ENCODE results near the gene DMRT1.

DNA sequence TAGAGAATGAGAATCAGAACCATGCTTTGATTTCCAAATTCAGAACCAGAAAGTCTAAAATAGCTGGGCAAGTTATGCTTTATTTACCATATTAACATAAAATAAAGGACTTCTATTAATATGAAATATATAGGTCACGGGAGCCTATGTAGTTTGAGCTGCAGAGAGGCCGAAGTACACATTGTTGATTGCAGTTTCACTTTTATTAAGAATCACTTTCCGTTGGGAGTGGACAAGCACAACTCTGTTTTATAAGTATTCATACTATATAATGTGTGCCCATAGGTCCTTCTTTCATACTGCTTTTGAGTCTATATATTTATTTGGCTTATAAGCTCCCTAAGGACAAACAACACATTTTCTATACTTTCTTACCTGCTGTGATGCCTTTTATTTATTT, 76.2 kb downstream of the DMRT1 start:
- no peak for TF ChIP-seq POLR2A (IDR thresholded peaks at IDR 0.05; ENCODE audit: low read depth, low read length)
- no peak for TF ChIP-seq TAF1 (IDR thresholded peaks at IDR 0.05; ENCODE audit: borderline replicate concordance, low read depth, low read length)
- TF ChIP-seq POLR2AphosphoS5 (IDR thresholded peaks at IDR 0.05; ENCODE audit: low read depth, low read length), result no peak

Measured in GM12892 (cell line).